HG02970 (cell line): ENCODE measurements around the gene MCTS1.
A peak's percentile ranks its signal among the peaks of the same experiment; 100 is the strongest.
"Not testable (repeated sequence)": the region's sequence is repeated elsewhere in the genome, so short reads cannot be mapped to it uniquely, and the experiment has no call there.

Experiments used
- ATAC-seq: cut with Tn5 transposase; IDR thresholded peaks from one replicate; pipeline ENCODE4 v1.9.1; 2021; ENCODE audit warnings: mild to moderate bottlenecking, moderate library complexity, moderate number of reproducible peaks; ENCODE audit not compliant: unreplicated experiment, low FRiP score

Gene MCTS1

GRCh38 chrX:120603707-120604360, at the start of gene MCTS1:
MCTS1 (plus strand) TSS chrX:120604101; CDS start chrX:120604237, 136 bp downstream.
- peak; percentile 75 for ATAC-seq

- ATAC-seq: no peak
Measured at GRCh38 chrX:120556251-120556650, 47.6 kb upstream of the MCTS1 start.

GRCh38 chrX:120559804-120560203, 44.1 kb upstream of the MCTS1 start:
- no peak for ATAC-seq

GRCh38 chrX:120560405-120560841, 43.5 kb upstream of the MCTS1 start:
- peak; percentile 25 for ATAC-seq

GRCh38 chrX:120560842-120561633, 42.9 kb upstream of the MCTS1 start, which contains the start of gene CUL4B:
CUL4B (minus strand) TSS chrX:120560962; CDS start chrX:120560638, 324 bp downstream.
- peak; percentile 73 for ATAC-seq

- peak; percentile 5 for ATAC-seq
Measured at GRCh38 chrX:120561634-120562568, 42.0 kb upstream of the MCTS1 start.

- ATAC-seq: no peak
Measured at GRCh38 chrX:120562569-120562926, 41.4 kb upstream of the MCTS1 start.

GRCh38 chrX:120564925-120565324, 39.0 kb upstream of the MCTS1 start:
- ATAC-seq: no peak

- ATAC-seq: no peak
Measured at GRCh38 chrX:120566817-120567216, 37.1 kb upstream of the MCTS1 start.

GRCh38 chrX:120568035-120568434, 35.9 kb upstream of the MCTS1 start:
- no peak for ATAC-seq

- no peak for ATAC-seq
Measured at GRCh38 chrX:120568609-120569008, 35.3 kb upstream of the MCTS1 start.

- no peak for ATAC-seq
Measured at GRCh38 chrX:120570011-120570600, 33.8 kb upstream of the MCTS1 start.

GRCh38 chrX:120573806-120574205, 30.1 kb upstream of the MCTS1 start:
- not testable (repeated sequence) for ATAC-seq

GRCh38 chrX:120575379-120576114, 28.4 kb upstream of the MCTS1 start:
- no peak for ATAC-seq

- ATAC-seq: no peak
Measured at GRCh38 chrX:120585702-120586101, 18.2 kb upstream of the MCTS1 start.

GRCh38 chrX:120604361-120604782, 471 bp downstream of the MCTS1 start:
- ATAC-seq: no peak

- no peak for ATAC-seq
Measured at GRCh38 chrX:120612086-120612485, 8.2 kb downstream of the MCTS1 start.

GRCh38 chrX:120614816-120615215, 10.9 kb downstream of the MCTS1 start:
- ATAC-seq: no peak

GRCh38 chrX:120617996-120618630, 14.2 kb downstream of the MCTS1 start:
- no peak for ATAC-seq
